IMR-90 (cell line): ENCODE data around the gene ROBO1. TPM values are rescaled to one million over a fixed set of nuclear protein-coding genes. Genes with fewer than 3 reads are reported as not detected.

Source experiments
- ATAC-seq: fragments of 200-7000 bp; cut with Tn5 transposase; 2 replicates; pipeline ENCODE4 v1.9.1; 2020; ENCODE audit warnings: low read depth, mild to moderate bottlenecking, moderate library complexity
- BruUV-seq: library from RNA; stranded (reverse); fragments of 400-500 nt; replicated peaks from 2 replicates; lab custom pipeline; 2021; lab: Mats Ljungman, UMichigan
- CTCF ChIA-PET: fragments of 300-600 bp; formaldehyde crosslinking; extraction: SDS; loops from one replicate; lab custom pipeline; 2021; ENCODE audit warnings: antibody characterized with exemption; lab: Yijun Ruan, JAX
- POLR2A ChIA-PET: fragments of 300-600 bp; sonication (Branson Sonifier 250); formaldehyde crosslinking; loops from one replicate; lab custom pipeline; 2022; ENCODE audit warnings: antibody characterized with exemption; ENCODE audit not compliant: unreplicated experiment; lab: Charles Lee
- DNase-seq: peaks from one replicate; pipeline ENCODE4 v3.0.0; 2013
- H2AFZ ChIP-seq: replicated peaks from 2 replicates; pipeline ENCODE3; 2013; ENCODE audit warnings: low read length, mild to moderate bottlenecking; ENCODE audit not compliant: poor library complexity
- H2AK5ac ChIP-seq: 2 replicates; pipeline ENCODE4 v1.6.1; 2013; ENCODE audit warnings: low read depth, low read length, inconsistent platforms
- H2AK9ac ChIP-seq: replicated peaks from 2 replicates; pipeline ENCODE3; 2013; ENCODE audit warnings: mild to moderate bottlenecking, low read depth, low read length, moderate library complexity; ENCODE audit not compliant: poor library complexity
- H2BK120ac ChIP-seq: 2 replicates; pipeline ENCODE4 v1.6.1; 2013; ENCODE audit warnings: low read depth, low read length, inconsistent platforms
- H2BK15ac ChIP-seq: 3 replicates; pipeline ENCODE4 v1.6.1; 2013; ENCODE audit warnings: low read depth, low read length, inconsistent platforms
- H2BK20ac ChIP-seq: 2 replicates; pipeline ENCODE4 v1.6.1; 2013; ENCODE audit warnings: low read depth, mild to moderate bottlenecking, inconsistent platforms, low read length, moderate library complexity
- H2BK5ac ChIP-seq: 2 replicates; pipeline ENCODE4 v1.6.1; 2013; ENCODE audit warnings: mild to moderate bottlenecking, low read depth, low read length, inconsistent platforms; ENCODE audit not compliant: poor library complexity, severe bottlenecking
- H3K14ac ChIP-seq: replicated peaks from 2 replicates; pipeline ENCODE4 v1.6.1; 2013; ENCODE audit warnings: low read depth, low read length, inconsistent platforms
- H3K18ac ChIP-seq: 2 replicates; pipeline ENCODE4 v1.6.1; 2013; ENCODE audit warnings: low read depth, low read length, control low read depth
- H3K23ac ChIP-seq: 2 replicates; pipeline ENCODE4 v1.6.1; 2013; ENCODE audit warnings: low read depth, low read length, inconsistent platforms
- H3K27ac ChIP-seq: 2 replicates; pipeline ENCODE4 v1.5.1; 2013; ENCODE audit warnings: mild to moderate bottlenecking, control low read depth, low read length; ENCODE audit not compliant: insufficient read depth
- H3K27me3 ChIP-seq: 2 replicates; pipeline ENCODE4 v1.6.1; 2013; ENCODE audit warnings: low read length; ENCODE audit not compliant: control insufficient read depth, insufficient read depth
- H3K36me3 ChIP-seq: 2 replicates; pipeline ENCODE4 v1.6.1; 2013; ENCODE audit warnings: low read length, mixed read lengths; ENCODE audit not compliant: control insufficient read depth, insufficient read depth
- H3K4ac ChIP-seq: 2 replicates; pipeline ENCODE4 v1.6.1; 2013; ENCODE audit warnings: low read depth, low read length, inconsistent platforms
- H3K4me1 ChIP-seq: 2 replicates; pipeline ENCODE4 v1.6.1; 2013; ENCODE audit warnings: low read length, mixed read lengths; ENCODE audit not compliant: control insufficient read depth, insufficient read depth
- H3K4me2 ChIP-seq: 2 replicates; pipeline ENCODE4 v1.6.1; 2013; ENCODE audit warnings: low read depth, mild to moderate bottlenecking, control low read depth, low read length, moderate library complexity
- H3K4me3 ChIP-seq: 2 replicates; pipeline ENCODE4 v1.5.1; 2013; ENCODE audit warnings: low read depth, mild to moderate bottlenecking, control low read depth, low read length, moderate library complexity; ENCODE audit not compliant: insufficient read depth
- H3K56ac ChIP-seq: 2 replicates; pipeline ENCODE4 v1.6.1; 2013; ENCODE audit warnings: low read length, inconsistent platforms; ENCODE audit not compliant: insufficient read depth; ENCODE audit errors: extremely low read depth
- H3K79me1 ChIP-seq, 2 experiments: 2 replicates each; pipeline ENCODE4 v1.6.1; 2013; ENCODE audit warnings: low read length in 2 of 2, inconsistent platforms in 1 of 2, low read depth in 1 of 2
- H3K9ac ChIP-seq: 2 replicates; pipeline ENCODE4 v1.6.1; 2013; ENCODE audit warnings: low read depth, low read length, control low read depth
- H3K9me1 ChIP-seq: 2 replicates; pipeline ENCODE4 v1.6.1; 2013; ENCODE audit warnings: low read length, inconsistent platforms; ENCODE audit not compliant: insufficient read depth
- H3K9me3 ChIP-seq: 2 replicates; pipeline ENCODE4 v1.6.1; 2013; ENCODE audit warnings: low read length; ENCODE audit not compliant: control insufficient read depth, insufficient read depth
- H4K20me1 ChIP-seq: 2 replicates; pipeline ENCODE4 v1.6.1; 2013; ENCODE audit warnings: low read length, inconsistent platforms; ENCODE audit not compliant: insufficient read depth
- H4K5ac ChIP-seq: 2 replicates; pipeline ENCODE4 v1.6.1; 2013; ENCODE audit warnings: mild to moderate bottlenecking, low read depth, low read length, control low read depth
- H4K8ac ChIP-seq, 2 experiments: 2 replicates each; pipeline ENCODE4 v1.6.1; 2013; ENCODE audit warnings: low read depth in 2 of 2, low read length in 2 of 2, control low read depth in 1 of 2, inconsistent platforms in 1 of 2
- H4K91ac ChIP-seq: 2 replicates; pipeline ENCODE4 v1.6.1; 2013; ENCODE audit warnings: low read depth, low read length, inconsistent platforms; ENCODE audit not compliant: insufficient read depth
- CEBPB ChIP-seq: IDR thresholded peaks from 2 replicates; pipeline ENCODE4 v1.6.1; 2012; ENCODE audit warnings: low read depth, low read length, improper control_type of control experiment
- CHD1 ChIP-seq: IDR thresholded peaks from 2 replicates; pipeline ENCODE4 v1.6.1; 2012; ENCODE audit warnings: low read depth, low read length, improper control_type of control experiment
- CTCF ChIP-seq: conservative IDR thresholded peaks from 2 replicates; pipeline ENCODE4 v1.5.1; 2012; ENCODE audit warnings: mild to moderate bottlenecking, low read depth, low read length, improper control_type of control experiment
- MAZ ChIP-seq: IDR thresholded peaks from 2 replicates; pipeline ENCODE4 v1.6.1; 2012; ENCODE audit warnings: low read depth, mild to moderate bottlenecking, low read length, improper control_type of control experiment, moderate library complexity, borderline replicate concordance
- POLR2A ChIP-seq: IDR thresholded peaks from 2 replicates; pipeline ENCODE4 v1.6.1; 2012; ENCODE audit warnings: mild to moderate bottlenecking, low read depth, low read length
- RAD21 ChIP-seq: IDR thresholded peaks from 2 replicates; pipeline ENCODE4 v1.6.1; 2012; ENCODE audit warnings: low read length, improper control_type of control experiment
- RCOR1 ChIP-seq: IDR thresholded peaks from 2 replicates; pipeline ENCODE4 v1.6.1; 2012; ENCODE audit warnings: mild to moderate bottlenecking, low read length, improper control_type of control experiment; ENCODE audit not compliant: insufficient replicate concordance
- SMC3 ChIP-seq: fragments of 150-350 bp; IDR thresholded peaks from 2 replicates; pipeline ENCODE4 v1.6.1; 2016; ENCODE audit warnings: low read depth, mild to moderate bottlenecking, antibody characterized with exemption, low read length, moderate library complexity
- WGBS, 2 experiments: methylation state at CpG; one replicate each; pipeline versions ENCODE4 v1.1.5 to v1.1.7; 2013; ENCODE audit warnings: missing lambda C conversion rate in 2 of 2; ENCODE audit not compliant: insufficient read length in 1 of 2; ENCODE audit errors: extremely low coverage in 2 of 2; 5-methylcytosine and 5-hydroxymethylcytosine counted together
- dilution Hi-C: fragments of 300-500 bp; cut with HindIII; formaldehyde crosslinking; loops from one replicate; pipeline ENCODE4 v1.14.3; 2018; ENCODE audit warnings: low sequenced_read_pairs; ENCODE audit not compliant: unreplicated experiment
- in situ Hi-C: fragments of 300-500 bp; cut with MboI; formaldehyde crosslinking; loops from 3 replicates; pipeline ENCODE4 v1.14.3; 2019; ENCODE audit warnings: low sequenced_read_pairs, inconsistent platforms, mixed read lengths
- intact Hi-C: fragments of 100-400 bp; cut with micrococcal nuclease; formaldehyde crosslinking; loops from 2 replicates; pipeline ENCODE4 v1.10.0; 2022
- polyA plus RNA-seq, 3 experiments: library from polyadenylated mRNA; depleted of rRNA; stranded (reverse); fragments of >200 nt; gene quantifications; 2 replicates each; pipeline ENCODE4 v1.2.3, GENCODE V29; 2012; ENCODE audit warnings: low replicate concordance in 1 of 3
- total RNA-seq: library from RNA; depleted of rRNA; stranded (reverse); fragments of >200 nt; gene quantifications from 2 replicates; pipeline ENCODE4 v1.2.3, GENCODE V29; 2012
- TF ChIP-seq, protein P1 (sequence below): fragments of 150-350 bp; IDR thresholded peaks from 2 replicates; pipeline ENCODE4 v1.6.1; 2017; ENCODE audit warnings: mild to moderate bottlenecking, antibody characterized with exemption, low read length, low read depth

The ROBO1 gene
- total and polyA plus RNA-seq, 2 of the 4 experiments (the other 2 are of a cell fraction) = 24.1 to 53.9 TPM

DNA sequence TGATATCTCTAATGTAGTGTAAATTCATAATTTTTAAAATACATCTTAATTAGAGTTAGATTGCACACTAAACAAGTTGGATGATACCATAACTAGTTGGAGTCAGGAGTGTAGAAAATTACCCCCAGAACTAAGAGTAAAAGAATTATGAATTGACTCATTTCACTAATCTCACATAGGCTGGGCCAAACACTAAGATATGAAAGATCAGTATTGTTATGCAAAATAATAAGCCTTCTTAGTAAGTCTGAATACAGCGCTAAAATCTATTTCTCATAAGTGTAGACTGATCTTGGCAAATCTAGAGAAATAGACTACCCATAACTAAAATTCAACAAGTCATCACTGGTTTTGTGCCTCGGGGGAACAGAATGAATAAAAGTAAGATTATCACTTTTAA lies 979.0 kb downstream of the ROBO1 start:
- no CpG with 5 or more reads among the region's 2 CpGs for WGBS, 2 experiments
- Histone ChIP-seq H2AK9ac (no peak overlapping the region), H3K14ac (no peak overlapping the region), H3K36me3 (no peaks in the 10 kb centered on the region), H3K9me1 (0 out of 2 replicates have a peak, but pooled peaks cover 2% of the 10 kb centered on the region), H3K23ac (no peak overlapping the region), H3K4me2 (no peak overlapping the region), H4K5ac (no peak overlapping the region), H4K91ac (no peak overlapping the region), H2BK5ac (no peak overlapping the region), H3K4ac (no peak overlapping the region), H2BK15ac (no peak overlapping the region), H3K4me3 (no peak overlapping the region), H4K20me1 (peaks cover 2% of the 10 kb centered on the region; the same call in 1 of the 2 replicates), H3K9me3 (no peaks in the 10 kb centered on the region), H3K9ac (no peak overlapping the region), H3K56ac (no peak overlapping the region; the same call in 1 of the 2 replicates), H3K79me1 (peaks cover 0 to 3% of the 10 kb centered on the region in 2 experiments; a peak in 1 of 4 replicates), H2BK120ac (no peak overlapping the region), H2BK20ac (no peak overlapping the region), H2AFZ (no peak overlapping the region), H3K4me1 (no peaks in the 10 kb centered on the region), H3K18ac (no peak overlapping the region), H2AK5ac (no peak overlapping the region), H3K27ac (no peak overlapping the region), H3K27me3 (no peaks in the 10 kb centered on the region), H4K8ac (no peak overlapping the region)
- intact Hi-C loops = no loop called here
- ChIA-PET POLR2A (no interaction called here), CTCF (no interaction called here)
- BruUV-seq = no TSS peak
- no peak for TF ChIP-seq CEBPB
- TF ChIP-seq CTCF = no peak
- TF ChIP-seq MAZ = no peak
- TF ChIP-seq POLR2A = no peak
- no peak for TF ChIP-seq RCOR1
- no peak for TF ChIP-seq RAD21
- no peak for TF ChIP-seq CHD1
- TF ChIP-seq SMC3 = no peak
- TF ChIP-seq, protein P1, sequence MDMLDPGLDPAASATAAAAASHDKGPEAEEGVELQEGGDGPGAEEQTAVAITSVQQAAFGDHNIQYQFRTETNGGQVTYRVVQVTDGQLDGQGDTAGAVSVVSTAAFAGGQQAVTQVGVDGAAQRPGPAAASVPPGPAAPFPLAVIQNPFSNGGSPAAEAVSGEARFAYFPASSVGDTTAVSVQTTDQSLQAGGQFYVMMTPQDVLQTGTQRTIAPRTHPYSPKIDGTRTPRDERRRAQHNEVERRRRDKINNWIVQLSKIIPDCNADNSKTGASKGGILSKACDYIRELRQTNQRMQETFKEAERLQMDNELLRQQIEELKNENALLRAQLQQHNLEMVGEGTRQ = no peak
- ATAC-seq (no peak), DNase-seq (no peak)
- dilution Hi-C loops = no loop called here
- in situ Hi-C loops = no loop called here
